GM21447 (cell line): ENCODE data around the gene STRA6.

Source experiments
- ATAC-seq: cut with Tn5 transposase; IDR thresholded peaks from one replicate; pipeline ENCODE4 v1.9.1; 2021; ENCODE audit not compliant: unreplicated experiment

Gene STRA6

GRCh38 chr15:74202452-74203401 is at the start of gene STRA6:
TSS of gene STRA6 (minus strand) at chr15:74202787. CDS start at chr15:74202267, 520 bp downstream.
- no peak for ATAC-seq

- no peak for ATAC-seq
Observed at GRCh38 chr15:74252291-74252690, 49.7 kb upstream of the STRA6 start.

- ATAC-seq, result no peak
Observed at GRCh38 chr15:74251131-74251811, 48.7 kb upstream of the STRA6 start.

GRCh38 chr15:74250266-74250665 is 47.7 kb upstream of the STRA6 start:
- no peak for ATAC-seq

- no peak for ATAC-seq
Observed at GRCh38 chr15:74245342-74245931, 42.9 kb upstream of the STRA6 start.

GRCh38 chr15:74244822-74245341 is 42.3 kb upstream of the STRA6 start:
- no peak for ATAC-seq

- no peak for ATAC-seq
Observed at GRCh38 chr15:74243431-74243830, 40.8 kb upstream of the STRA6 start.

GRCh38 chr15:74242441-74243185 is 40.0 kb upstream of the STRA6 start:
- ATAC-seq, result no peak

DNA sequence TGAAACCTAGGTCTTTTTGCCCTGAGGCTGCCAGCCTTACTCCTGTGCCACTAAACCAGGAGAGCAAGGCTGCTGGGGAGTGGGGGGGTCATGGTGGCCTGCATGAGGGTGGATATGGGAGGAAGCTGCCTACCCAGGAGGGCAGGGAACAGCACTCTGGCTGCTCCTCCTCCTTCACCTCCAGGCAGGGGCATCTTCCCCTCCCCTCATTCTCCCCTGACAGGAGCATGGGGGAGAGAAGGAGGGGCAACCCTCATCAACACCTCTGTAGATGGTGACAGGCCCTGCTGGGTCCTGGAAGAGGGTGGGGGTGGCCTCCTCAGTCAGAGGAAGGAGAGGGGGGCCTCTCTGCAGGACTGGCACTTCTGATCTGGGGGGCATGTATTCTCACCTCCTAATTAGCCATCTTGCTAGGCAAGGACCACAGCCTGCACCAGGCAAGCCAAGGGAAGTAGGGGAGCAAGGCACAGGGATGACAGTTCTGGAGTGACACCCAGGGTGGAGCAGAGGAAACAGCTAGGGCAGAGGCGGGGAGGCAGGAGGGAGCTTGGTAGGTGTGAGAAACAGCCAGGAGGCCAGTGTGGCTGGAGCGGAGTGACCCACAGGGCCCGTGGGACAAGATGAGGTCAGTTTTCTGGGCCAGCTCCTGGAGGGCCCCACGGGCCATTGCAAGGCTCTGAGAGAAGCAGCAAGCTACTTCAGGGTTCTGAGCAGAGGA is 38.5 kb upstream of the STRA6 start:
- ATAC-seq, result no peak

DNA sequence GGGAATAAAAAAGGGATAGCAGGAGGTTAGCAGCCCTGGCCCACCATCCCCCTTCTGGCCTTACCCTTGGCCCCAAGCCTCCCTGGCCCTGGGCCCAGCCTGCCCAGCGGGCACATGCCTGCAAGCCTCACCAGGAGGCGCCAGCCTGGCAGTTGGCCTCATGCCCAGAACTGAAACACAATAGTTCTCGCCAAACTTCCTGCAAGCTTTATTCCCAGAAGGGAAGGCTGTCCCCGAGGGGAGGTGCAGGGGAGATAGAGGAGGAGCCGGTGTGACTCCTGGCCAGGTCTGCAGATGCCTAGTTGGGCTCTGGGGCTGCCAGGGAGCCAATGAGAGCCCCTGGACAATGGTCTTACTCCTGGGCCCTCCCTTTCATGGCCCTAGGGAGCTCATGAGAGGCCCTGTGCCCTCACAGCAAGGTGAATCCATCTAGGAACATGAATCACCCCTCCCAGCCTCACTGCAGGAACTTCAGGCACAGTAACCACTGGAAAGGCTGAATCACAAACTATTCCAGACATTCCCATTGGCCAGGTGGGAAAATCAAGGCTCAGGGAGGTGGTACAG is 37.5 kb upstream of the STRA6 start:
- ATAC-seq, result no peak

DNA sequence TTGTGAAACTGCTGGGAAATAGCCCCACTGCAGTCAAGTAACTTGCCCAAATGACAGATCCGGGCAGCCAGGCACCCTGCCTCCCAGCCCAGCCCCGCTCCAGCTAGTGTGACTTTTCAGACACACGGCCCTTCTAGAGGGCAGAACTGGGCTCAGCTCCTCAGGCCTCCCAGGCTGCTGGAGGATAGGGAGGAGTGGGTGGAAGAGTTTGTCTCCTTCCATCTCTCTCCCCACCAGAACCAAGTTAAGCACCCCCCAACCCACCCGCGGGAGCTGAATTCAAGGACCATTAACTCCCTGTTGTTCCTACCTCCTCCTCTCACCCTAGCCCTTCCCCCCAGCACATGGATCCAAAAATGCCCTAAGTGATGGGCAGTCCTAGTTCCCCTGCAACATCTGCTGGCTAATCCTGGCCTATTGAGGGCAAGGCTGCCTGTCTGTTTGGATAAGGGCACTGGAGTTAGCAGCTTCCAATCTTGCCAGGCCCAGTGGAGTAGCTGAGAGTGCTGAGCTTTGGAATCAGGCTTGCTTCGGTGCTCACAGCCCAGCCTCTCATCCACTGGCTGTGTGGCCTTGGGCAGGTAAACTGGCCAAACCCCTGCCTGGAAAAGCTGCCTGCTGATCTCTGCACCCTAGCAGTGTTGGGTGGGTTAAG is 36.6 kb upstream of the STRA6 start:
- ATAC-seq, result no peak

DNA sequence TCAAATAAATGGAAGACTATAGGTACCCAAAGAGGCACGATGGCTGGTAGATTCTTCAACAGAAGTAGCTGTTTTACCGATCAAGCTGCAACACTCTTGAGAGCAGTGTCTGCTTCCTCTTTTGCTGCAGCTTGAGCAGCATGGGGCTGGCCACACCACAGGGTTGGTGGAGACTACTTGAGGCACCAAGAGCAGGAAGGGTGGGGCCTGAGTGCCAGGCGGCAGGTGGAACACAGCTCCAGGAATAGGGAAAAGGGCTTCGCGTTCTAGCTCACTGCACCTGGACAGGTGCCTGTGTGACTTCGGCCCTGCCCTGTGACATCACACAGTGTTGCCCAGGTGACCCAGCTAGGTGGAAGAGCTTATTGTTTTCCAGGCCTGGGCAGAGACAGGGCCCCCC is 33.4 kb upstream of the STRA6 start, which contains the start of gene CCDC33:
Gene CCDC33 (plus strand): TSS at position 365 of the 400 bp plus-strand sequence. CDS start 394 bp downstream, outside the sequence.
- no peak for ATAC-seq

- ATAC-seq, result no peak
Observed at GRCh38 chr15:74234598-74234875, 31.9 kb upstream of the STRA6 start.

DNA sequence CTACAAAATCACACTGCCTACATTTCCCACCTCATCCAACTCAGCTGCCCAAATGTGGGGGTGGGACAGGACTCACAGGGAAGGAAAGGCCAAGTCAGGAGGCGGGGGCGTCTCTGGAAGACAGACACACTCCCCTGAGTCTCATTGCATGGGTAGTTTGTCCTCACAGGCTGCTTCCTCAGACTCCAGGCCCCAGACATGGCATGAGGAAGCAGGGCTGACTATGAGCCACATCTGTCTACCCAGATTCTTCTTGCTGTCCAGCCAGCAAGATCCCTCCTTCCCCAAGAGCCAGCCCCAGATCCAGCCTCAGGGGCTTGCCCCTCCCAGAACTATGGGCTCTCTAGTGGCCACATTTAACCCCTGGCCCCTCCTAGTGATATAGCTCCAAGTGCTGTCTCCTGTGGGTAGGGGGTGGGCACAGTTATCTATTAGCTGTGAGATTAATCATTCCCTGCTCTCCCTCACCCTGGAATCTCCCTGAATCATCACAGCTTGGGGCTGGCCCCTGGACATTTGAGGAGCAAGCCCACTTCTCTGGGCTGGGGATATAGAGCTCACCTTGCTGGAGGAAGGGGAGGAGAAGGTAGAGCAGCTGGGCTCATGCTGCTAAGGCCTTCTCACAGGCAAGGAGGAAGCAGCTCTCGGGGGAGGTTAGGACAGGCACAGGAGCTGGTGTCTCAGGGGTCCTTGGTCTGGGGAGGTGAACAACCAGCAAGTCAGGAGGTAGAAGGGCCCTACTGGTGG is 31.4 kb upstream of the STRA6 start:
- ATAC-seq, result no peak

DNA sequence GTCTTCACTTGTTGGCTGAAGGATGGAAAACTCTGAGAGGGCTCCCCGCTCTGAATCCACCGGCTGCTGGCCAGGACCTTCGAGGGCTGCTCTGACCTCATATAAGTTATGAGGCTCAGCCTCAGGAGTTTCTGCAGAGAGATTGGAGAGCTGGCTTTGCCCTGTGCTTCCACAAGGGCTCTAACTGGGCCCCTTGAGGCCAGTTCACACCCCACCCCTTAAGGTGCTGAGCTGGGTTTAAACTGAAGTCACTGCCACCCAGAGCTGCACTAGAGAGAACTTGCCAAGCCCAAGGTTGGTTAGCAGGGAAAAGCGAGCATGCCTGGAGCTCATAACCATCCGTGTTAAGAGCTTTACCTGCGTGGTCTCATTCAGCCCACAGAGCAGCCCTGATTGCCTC is 30.8 kb upstream of the STRA6 start:
- no peak for ATAC-seq

- ATAC-seq, result no peak
Observed at GRCh38 chr15:74231475-74231874, 28.9 kb upstream of the STRA6 start.

DNA sequence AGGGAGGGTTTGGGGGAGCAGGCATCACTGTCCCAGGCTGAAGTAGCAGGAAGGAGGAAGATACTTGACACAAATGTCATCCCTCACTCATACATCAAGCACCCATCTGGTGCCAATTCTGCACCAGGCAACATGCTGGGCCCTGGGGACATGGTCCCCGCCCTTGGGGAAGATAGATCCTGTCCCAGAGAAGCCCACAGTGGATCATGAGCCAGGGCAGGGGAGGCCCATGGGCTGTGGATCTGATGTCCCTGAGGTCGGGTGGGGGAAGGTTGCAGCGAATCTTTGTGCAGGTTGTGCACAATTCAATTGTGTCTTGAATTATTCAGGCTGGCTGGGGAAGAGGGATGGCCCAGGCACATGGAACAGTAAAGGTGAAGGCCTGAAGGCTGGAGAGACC is 27.1 kb upstream of the STRA6 start:
- no peak for ATAC-seq

- no peak for ATAC-seq
Observed at GRCh38 chr15:74228723-74229081, 26.1 kb upstream of the STRA6 start.
